Upper lobe of left lung (tissue), 6 donors: ENCODE data around the gene XPR1. TPM values are rescaled to one million over a fixed set of nuclear protein-coding genes. Genes with fewer than 3 reads are reported as not detected.
"Not testable (repeated sequence)": the region's sequence is repeated elsewhere in the genome, so short reads cannot be mapped to it uniquely, and the experiment has no call there.

ENCODE experiments used
- ATAC-seq, 2 donors: fragments of 200-7000 bp; cut with Tn5 transposase; one replicate each; pipeline ENCODE4 v1.9.1; 2022; ENCODE audit warnings: mild to moderate bottlenecking in 2 of 2, moderate library complexity in 2 of 2; ENCODE audit not compliant: low FRiP score in 2 of 2
- DNase-seq, 2 donors: peaks; one replicate each; pipeline ENCODE4 v3.0.0-alpha.2; 2019 to 2020
- H3K27ac ChIP-seq, 4 donors: fragments of 200-600 bp; sonication (generic); one replicate each; pipeline ENCODE4 v1.5.1; 2016 to 2019
- H3K27me3 ChIP-seq, 4 donors: fragments of 200-600 bp; sonication (generic); one replicate each; pipeline ENCODE4 v1.5.1; 2017 to 2019
- H3K36me3 ChIP-seq, 4 donors: fragments of 200-600 bp; sonication (generic); one replicate each; pipeline ENCODE4 v1.5.1; 2016 to 2019
- H3K4me1 ChIP-seq, 4 donors: fragments of 200-600 bp; sonication (generic); one replicate each; pipeline ENCODE4 v1.5.1; 2018 to 2019
- H3K4me3 ChIP-seq, 4 donors: fragments of 200-600 bp; sonication (generic); one replicate each; pipeline ENCODE4 v1.5.1; 2017 to 2019; ENCODE audit warnings: mild to moderate bottlenecking in 2 of 4, moderate library complexity in 1 of 4
- H3K9me3 ChIP-seq, 4 donors: fragments of 200-600 bp; sonication (generic); one replicate each; pipeline ENCODE4 v1.5.1; 2018 to 2019
- CTCF ChIP-seq, 6 experiments: fragments of 450-650 bp in 4 of 6; fragments of 200-600 bp in 2 of 6; sonication (generic) in 2 of 6; IDR thresholded peaks; one replicate each; pipeline ENCODE4 v1.5.1; 2016 to 2019; ENCODE audit warnings: antibody characterized with exemption in 6 of 6
- EP300 ChIP-seq, 4 donors: sonication (generic); formaldehyde crosslinking; IDR thresholded peaks; one replicate each; pipeline ENCODE4 v1.5.1; 2017; ENCODE audit warnings: antibody characterized with exemption in 4 of 4, control low read depth in 2 of 4
- POLR2A ChIP-seq, 4 donors: fragments of 450-650 bp; IDR thresholded peaks; one replicate each; pipeline ENCODE4 v1.5.1; 2016 to 2017; ENCODE audit warnings: antibody characterized with exemption in 4 of 4, mild to moderate bottlenecking in 2 of 4
- POLR2AphosphoS5 ChIP-seq, 2 donors: sonication (generic); formaldehyde crosslinking; IDR thresholded peaks; one replicate each; pipeline ENCODE4 v1.5.1; 2017; ENCODE audit warnings: antibody characterized with exemption in 2 of 2
- WGBS, 2 donors: methylation state at CpG; one replicate each; pipeline ENCODE4 v1.1.5; 2017 to 2018; 5-methylcytosine and 5-hydroxymethylcytosine counted together
- total RNA-seq, 6 donors: library from RNA; depleted of rRNA in 4 of 6; stranded (reverse); fragments of >200 nt in 4 of 6; gene quantifications; one replicate each; pipeline versions ENCODE4 v1.1.0 to v1.2.1, GENCODE V29; 2016 to 2021
- donor health status: DM: no; HTN: no; CAD: no; lungs with moderate emphysema.
- donor health status: DM: no; HTN: yes; CAD: no; lungs with severe emphysema.

XPR1 gene
- total RNA-seq, 6 donors from 2014 or later: 21.3 to 30.2 (median 25.3) TPM

GRCh38 chr1:180848191-180848590, 216.4 kb downstream of the XPR1 start:
- no peaks in the 10 kb centered on the region for H3K27me3 ChIP-seq
- no peaks in the 10 kb centered on the region for H3K9me3 ChIP-seq
- DNase-seq (no peak), ATAC-seq (no peak)
- no peak overlapping the region for H3K4me3 ChIP-seq
- TF ChIP-seq CTCF (IDR thresholded peaks at IDR 0.05) (no peak), POLR2AphosphoS5 (IDR thresholded peaks at IDR 0.05) (no peak), EP300 (IDR thresholded peaks at IDR 0.05) (no peak), POLR2A (IDR thresholded peaks at IDR 0.05) (no peak)
- no peaks in the 10 kb centered on the region for H3K36me3 ChIP-seq
- no peak overlapping the region for H3K27ac ChIP-seq
- H3K4me1 ChIP-seq: no peaks in the 10 kb centered on the region

- H3K27me3 ChIP-seq: no peaks in the 10 kb centered on the region
Observed at GRCh38 chr1:180849031-180849775, 217.4 kb downstream of the XPR1 start.

DNA sequence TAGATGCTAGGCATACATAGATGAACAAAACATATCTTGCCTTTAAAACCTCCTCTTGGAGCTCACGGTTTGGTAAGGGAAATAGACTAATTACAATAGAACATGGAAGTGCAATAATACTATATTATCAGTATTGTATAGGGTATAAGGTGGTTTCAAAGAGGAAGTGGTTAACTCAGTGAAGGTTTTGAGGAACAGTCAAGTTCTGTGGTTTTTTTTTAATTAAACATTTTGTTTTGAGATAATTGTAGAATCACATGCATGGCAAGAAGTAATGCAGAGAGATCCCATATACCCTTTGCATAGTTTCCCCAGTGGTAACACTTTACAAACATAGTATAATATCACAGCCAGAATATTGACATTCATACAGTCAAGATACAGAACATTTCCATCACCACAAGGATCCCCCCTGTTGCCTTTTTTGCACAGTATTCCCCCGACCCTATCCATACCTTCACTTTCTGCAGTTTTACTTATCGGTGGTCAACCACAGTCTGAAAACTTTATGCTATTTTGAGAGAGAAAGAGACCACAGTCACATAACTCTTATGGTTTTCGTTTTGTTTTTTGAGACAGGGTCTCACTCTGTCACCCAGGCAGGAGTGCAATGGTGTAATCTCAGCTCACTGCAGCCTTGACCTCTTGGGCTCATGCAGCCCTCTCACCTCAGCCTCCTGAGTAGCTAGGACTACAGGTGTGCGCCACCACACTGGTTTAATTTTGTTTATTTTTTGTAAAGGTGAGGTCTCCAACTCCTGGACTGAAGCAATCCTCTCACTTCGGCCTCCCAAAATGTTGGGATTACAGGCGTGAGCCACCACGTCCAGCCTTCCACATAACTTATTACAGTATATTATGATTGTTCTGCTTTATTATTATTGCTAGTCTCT, 220.4 kb downstream of the XPR1 start:
- Histone ChIP-seq H3K4me3 (no peak overlapping the region), H3K9me3 (no peaks in the 10 kb centered on the region), H3K27ac (no peak overlapping the region), H3K27me3 (no peaks in the 10 kb centered on the region), H3K36me3 (no peaks in the 10 kb centered on the region), H3K4me1 (peaks cover 3 to 11% (median 6%) of the 10 kb centered on the region in 4 donors)
- WGBS, 2 donors: 81 to 91% methylated on average over 8 of the region's 8 CpGs
- no peak for ATAC-seq
- DNase-seq: no peak
- TF ChIP-seq POLR2AphosphoS5 (IDR thresholded peaks at IDR 0.05): no peak
- TF ChIP-seq EP300 (IDR thresholded peaks at IDR 0.05): no peak

More at GRCh38 chr1:180849031-180849775, 217.4 kb downstream of the XPR1 start:
- no peaks in the 10 kb centered on the region for H3K36me3 ChIP-seq
- H3K9me3 ChIP-seq: no peaks in the 10 kb centered on the region
- H3K27ac ChIP-seq: no peak overlapping the region
- peaks cover 0 to 8% (median 3%) of the 10 kb centered on the region in 4 donors for H3K4me1 ChIP-seq
- WGBS, 2 donors: 72 to 76% methylated on average over 6 of the region's 6 CpGs
- DNase-seq (no peak), ATAC-seq (no peak)
- no peak overlapping the region for H3K4me3 ChIP-seq
- no peak for TF ChIP-seq CTCF (IDR thresholded peaks at IDR 0.05)
- no peak for TF ChIP-seq POLR2AphosphoS5 (IDR thresholded peaks at IDR 0.05)
- no peak for TF ChIP-seq POLR2A (IDR thresholded peaks at IDR 0.05)
- no peak for TF ChIP-seq EP300 (IDR thresholded peaks at IDR 0.05)

GRCh38 chr1:180854001-180854400, 222.2 kb downstream of the XPR1 start:
- 48 to 54% methylated on average over 2 of the region's 2 CpGs for WGBS, 2 donors
- ATAC-seq: no peak
- Histone ChIP-seq H3K9me3 (no peaks in the 10 kb centered on the region), H3K36me3 (no peaks in the 10 kb centered on the region), H3K27ac (peak overlapping the region in 1 of 4 donors; percentile 10), H3K27me3 (no peaks in the 10 kb centered on the region), H3K4me1 (peaks cover 3 to 15% (median 6%) of the 10 kb centered on the region in 4 donors), H3K4me3 (no peak overlapping the region)
- no peak for DNase-seq
- TF ChIP-seq EP300 (IDR thresholded peaks at IDR 0.05) (no peak), CTCF (IDR thresholded peaks at IDR 0.05) (no peak), POLR2AphosphoS5 (IDR thresholded peaks at IDR 0.05) (no peak), POLR2A (IDR thresholded peaks at IDR 0.05) (no peak)

DNA sequence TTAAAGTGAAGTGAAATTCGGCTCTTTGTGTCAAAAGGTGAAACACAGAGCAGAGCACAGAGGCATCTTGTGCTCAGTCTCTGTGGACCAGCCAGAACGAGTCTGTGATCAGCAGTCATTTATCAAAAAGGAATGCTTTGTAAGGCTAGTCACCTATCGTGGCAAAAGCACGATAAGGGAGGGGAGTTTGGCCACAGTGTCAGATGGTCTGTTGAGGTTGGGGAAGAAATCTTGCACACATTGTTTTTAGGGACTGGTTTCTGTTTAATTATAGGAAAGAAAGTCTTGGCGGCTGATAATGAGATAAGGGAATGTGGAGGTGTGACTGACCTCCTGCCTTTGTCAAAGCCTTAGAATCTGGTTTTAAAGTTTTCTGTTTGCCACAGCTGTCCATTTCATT, 222.6 kb downstream of the XPR1 start:
- H3K27ac ChIP-seq: peak overlapping the region in 1 of 4 donors; percentile 10
- no peak overlapping the region for H3K4me3 ChIP-seq

DNA sequence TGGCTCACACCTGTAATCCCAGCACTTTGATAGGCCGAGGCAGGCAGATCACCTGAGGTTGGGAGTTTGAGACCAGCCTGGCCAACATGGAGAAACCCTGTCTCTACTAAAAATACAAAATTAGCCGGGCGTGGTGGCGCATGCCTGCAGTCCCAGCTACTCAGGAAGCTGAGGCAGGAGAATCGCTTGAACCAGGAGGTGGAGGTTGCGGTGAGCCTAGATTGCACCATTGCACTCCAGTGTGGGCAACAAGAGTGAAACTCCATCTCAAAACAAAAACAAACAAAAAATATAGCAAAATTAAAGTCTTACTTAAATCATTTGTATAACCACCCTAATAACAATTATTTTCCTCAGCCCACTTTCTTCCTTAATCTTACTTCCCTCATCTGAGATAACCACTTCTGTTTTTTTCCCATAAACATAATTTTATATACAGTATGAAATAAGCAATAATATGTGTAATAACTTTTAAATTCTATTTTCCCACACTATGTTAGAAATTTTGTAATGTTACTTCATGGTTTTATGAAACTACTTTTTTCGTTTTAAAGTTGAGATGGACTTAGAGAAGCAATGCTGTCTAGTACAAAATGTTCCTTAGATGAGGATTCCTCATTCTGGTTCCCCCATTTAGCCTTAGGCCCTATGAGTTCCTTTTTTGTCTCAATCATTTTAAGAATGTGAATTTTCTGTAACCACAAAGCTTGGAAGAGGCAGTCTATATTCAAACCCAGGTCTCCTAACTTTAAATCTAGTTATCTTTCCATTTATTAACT, 226.3 kb downstream of the XPR1 start:
- H3K27me3 ChIP-seq, H3K36me3 ChIP-seq, H3K9me3 ChIP-seq, H3K4me3 ChIP-seq, DNase-seq: not testable (repeated sequence)
- WGBS, 2 donors: 75 to 84% methylated on average over 7 of the region's 7 CpGs
- Histone ChIP-seq H3K4me1 (peaks cover 3 to 23% (median 6%) of the 10 kb centered on the region in 4 donors), H3K27ac (peak overlapping the region in 2 of 4 donors; percentile 12 to 56)
- peak in 1 of 2 donors; percentile 71 for ATAC-seq

More for the DNA sequence above, 222.6 kb downstream of the XPR1 start:
- no peaks in the 10 kb centered on the region for H3K9me3 ChIP-seq
- TF ChIP-seq POLR2A (IDR thresholded peaks at IDR 0.05): no peak
- no peaks in the 10 kb centered on the region for H3K36me3 ChIP-seq
- ATAC-seq (no peak), DNase-seq (no peak)
- H3K4me1 ChIP-seq: peaks cover 3 to 15% (median 6%) of the 10 kb centered on the region in 4 donors
- 54 to 56% methylated on average over 5 of the region's 5 CpGs for WGBS, 2 donors
- no peaks in the 10 kb centered on the region for H3K27me3 ChIP-seq
